Measurements from ENCODE around the gene GALNT7.
"Not testable (repeated sequence)": the region's sequence is repeated elsewhere in the genome, so short reads cannot be mapped to it uniquely, and the experiment has no call there.

GALNT7 gene, protein sequence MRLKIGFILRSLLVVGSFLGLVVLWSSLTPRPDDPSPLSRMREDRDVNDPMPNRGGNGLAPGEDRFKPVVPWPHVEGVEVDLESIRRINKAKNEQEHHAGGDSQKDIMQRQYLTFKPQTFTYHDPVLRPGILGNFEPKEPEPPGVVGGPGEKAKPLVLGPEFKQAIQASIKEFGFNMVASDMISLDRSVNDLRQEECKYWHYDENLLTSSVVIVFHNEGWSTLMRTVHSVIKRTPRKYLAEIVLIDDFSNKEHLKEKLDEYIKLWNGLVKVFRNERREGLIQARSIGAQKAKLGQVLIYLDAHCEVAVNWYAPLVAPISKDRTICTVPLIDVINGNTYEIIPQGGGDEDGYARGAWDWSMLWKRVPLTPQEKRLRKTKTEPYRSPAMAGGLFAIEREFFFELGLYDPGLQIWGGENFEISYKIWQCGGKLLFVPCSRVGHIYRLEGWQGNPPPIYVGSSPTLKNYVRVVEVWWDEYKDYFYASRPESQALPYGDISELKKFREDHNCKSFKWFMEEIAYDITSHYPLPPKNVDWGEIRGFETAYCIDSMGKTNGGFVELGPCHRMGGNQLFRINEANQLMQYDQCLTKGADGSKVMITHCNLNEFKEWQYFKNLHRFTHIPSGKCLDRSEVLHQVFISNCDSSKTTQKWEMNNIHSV

DNA sequence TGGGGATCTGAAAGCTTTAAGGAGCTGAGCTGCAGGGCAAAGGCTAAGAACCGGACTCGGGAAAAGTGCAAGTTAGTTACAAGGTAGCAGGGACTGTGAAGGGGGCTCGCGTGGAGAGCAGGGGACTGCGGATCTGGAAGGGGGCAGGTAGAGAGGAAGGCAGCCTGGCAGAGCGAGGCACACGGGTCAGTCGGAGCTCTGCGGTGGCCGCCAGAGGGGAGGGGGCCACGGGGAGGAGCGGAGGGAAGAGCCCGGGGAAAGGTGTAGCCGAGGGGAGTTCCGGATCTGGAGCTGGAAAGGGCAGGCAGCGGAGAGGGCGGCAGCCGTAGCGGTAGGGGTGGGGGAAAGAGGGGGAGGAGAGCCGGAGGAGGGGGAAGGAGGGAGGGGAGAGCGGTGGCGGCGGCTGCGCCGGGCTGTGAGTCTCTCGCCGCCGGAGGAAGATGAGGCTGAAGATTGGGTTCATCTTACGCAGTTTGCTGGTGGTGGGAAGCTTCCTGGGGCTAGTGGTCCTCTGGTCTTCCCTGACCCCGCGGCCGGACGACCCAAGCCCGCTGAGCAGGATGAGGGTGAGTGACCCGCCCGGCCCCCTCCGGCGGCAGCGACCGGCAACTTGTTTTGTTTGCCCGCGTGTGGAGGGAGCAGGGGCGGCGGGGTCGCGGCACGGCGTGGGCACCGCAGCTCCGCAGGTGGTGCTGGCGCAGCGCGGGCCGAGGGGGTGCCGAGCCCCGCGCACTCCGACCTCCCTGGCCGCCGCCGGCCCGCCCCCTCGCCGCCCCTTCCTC lies at the start of gene GALNT7:
TSS of gene GALNT7 (plus strand) at position 416 of the 782 bp plus-strand sequence. CDS start at position 441, 25 bp downstream.
- DNase-seq, result peak; percentile 54

DNA sequence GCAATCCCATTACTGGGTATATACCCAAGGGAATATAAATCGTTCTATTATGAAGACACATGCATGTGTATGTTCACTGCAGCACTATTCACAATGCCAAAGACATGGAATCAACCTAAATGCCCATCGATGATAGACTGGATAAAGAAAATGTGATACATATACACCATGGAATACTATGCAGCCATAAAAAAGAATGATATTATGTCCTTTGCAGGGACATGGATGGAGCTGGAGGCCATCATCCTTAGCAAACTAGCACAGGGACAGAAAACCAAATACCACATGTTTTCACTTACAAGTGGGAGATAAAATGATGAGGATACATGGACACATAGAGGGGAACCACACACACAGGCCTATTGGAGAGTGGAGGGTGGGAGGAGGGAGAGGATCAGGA lies 49.8 kb upstream of the GALNT7 start:
- DNase-seq, result not testable (repeated sequence)

DNA sequence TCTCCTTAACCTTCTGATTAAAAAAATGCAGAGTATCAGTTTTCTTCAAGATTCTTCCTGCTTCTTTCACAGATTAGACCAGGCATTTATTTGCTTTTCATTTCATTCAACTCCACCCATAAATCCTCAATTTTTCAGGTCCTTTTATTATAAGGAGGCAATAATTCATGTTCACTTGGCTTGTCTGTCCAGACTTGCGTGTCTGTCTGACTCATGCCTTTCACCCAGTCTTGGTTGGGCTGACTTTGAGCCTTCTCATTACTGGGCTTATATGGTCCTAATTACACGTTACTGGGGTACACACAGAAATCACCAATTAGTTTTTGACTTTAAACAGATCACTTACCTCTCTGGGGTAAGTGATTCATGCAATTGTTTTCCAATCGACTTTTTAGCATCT lies 48.8 kb upstream of the GALNT7 start:
- DNase-seq, result no peak

DNA sequence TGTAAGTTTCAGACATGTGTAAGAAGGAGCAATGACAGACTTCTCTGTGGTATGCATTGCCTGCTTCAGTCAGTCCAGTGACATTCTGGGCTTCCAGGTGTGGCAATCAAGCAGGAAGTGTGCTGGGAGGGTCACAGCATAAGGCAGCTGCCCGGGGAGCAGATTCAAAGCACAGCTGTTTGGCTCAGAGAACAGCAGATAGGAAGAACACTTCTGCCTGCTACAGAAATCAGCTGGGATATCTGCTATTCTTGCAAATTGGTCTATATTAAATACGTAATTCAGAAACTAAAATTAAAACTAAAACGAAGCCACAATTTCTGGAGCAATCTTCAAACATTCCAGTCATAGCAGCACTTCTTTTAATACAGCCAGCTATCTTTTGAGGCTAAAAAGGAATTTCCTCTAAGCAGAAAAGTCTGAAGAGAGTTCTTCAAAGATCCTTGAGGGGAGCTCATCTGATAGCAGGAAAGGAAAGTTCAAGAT lies 47.5 kb upstream of the GALNT7 start:
- no peak for DNase-seq

DNA sequence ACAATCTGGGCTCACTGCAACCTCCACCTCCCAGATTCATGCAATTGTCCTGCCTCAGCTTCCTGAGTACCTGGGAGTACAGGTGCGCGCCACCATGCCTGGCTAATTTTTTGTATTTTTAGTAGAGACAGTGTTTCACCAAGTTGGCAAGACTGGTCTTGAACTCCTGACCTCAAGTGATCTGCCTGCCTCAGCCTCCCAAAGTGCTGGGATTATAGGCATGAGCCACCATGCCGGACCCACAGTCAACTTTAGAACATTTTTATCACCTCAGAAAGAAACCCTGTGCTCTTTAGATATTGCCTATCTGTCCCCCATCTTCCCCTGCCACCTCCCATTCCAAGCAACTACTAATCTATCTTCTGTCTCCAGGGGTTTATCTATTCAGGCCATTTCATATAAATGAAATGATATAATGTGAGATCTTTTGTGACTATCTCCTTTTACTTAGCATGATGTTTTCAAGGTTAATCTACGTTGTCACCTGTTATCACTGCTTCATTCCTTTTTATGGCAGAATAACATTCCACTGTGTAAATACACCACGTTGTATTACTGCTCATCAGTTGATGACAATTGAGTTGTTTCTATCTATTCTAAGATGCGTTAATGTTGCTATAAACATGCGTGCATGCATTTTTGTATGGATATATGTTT lies 44.3 kb upstream of the GALNT7 start:
- no peak for DNase-seq

DNA sequence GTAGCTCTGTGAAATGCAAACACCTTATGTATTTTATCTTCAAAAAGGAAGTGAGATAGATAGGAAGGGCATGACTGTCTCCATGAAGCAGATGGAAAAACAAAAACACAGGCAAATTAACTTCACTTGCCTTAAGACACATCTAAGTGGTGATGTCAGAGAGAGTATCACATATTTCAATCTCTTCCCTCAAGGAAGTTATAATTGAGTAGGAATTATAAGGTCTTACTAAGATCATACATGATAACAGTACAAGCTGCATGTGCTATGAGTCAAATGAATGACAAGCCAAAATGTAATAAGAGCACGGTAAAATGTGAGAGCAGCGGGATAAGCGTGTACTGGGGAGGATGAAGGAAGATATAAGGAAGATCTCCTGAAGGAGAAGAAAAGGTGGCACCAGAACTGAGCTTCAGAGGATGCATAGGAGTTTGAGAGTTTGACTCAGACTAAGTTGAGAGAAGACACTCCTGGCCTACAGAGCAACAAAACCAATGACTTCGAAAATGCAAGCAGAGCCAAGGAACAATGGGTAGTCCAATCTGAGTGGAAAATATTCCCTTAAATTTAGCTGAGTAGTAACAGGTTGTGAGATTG lies 43.3 kb upstream of the GALNT7 start:
- no peak for DNase-seq

DNA sequence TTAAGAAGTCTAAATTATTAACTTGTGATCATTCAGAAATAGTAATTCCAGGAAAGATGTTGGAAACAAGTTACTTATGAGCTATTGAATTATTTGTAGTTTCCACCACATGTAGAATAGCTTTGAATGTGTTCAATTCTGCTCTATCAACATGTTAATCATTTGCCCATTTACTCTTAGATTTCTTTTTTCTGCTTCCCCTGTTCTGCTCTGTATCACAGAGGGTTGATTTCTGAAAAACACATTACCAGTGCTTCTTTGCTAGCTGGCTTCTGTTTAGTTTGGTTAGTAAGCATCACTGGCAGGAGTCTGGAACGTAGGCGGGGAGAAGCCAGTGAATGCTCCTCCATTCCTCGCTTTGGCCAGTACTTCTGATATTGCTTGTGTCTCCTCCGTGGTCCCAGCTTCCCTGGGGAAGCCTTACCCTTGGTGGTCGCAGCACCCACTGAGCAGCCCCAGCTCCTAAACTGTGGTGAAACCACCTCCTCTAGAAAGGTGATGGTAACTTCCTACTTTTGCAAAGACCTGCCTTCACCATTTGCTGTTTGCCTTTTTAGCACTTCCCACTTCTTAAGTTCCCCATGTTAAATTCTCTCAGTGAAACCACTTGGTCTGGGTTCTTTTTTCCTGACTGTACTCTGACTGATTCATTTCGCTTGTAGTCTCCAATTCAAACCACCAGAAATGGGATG lies 40.3 kb upstream of the GALNT7 start:
- DNase-seq, result no peak

DNA sequence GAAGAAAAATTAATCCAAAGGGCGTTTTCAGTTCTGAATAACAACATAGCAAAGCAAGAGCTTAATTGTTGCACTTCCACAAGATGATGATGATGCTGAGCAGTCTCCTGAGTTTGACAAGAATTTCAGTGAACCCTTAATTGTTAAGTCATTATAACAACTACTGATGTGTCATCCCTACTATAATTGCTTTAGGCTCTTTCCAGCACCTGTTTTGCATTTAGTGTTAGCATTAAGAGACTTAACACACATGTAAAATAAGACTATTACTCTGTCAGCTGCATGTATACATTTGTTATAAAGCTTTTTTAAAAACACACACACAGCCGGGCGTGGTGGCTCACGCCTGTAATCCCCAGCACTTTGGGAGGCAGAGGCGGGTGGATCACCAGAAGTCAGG lies 37.9 kb upstream of the GALNT7 start:
- no peak for DNase-seq

DNA sequence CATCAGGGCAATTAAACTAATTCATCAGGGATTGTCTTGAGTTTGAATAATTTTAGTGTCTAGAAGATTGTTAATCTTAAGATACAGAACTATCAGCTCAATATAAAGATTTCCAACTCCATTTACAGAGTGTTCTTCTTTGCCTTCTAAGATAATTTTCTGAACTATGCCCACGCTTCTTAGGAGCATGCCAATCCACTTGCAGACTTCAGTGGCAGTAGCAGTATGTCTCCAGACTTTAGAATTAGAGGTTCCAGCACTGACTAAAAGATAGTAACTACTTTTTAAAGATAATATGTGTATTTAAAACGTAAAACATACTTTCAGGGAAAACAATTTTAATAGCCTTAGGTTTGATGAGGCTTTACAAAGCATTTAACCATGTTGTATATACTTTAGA lies 34.2 kb upstream of the GALNT7 start:
- DNase-seq, result no peak

DNA sequence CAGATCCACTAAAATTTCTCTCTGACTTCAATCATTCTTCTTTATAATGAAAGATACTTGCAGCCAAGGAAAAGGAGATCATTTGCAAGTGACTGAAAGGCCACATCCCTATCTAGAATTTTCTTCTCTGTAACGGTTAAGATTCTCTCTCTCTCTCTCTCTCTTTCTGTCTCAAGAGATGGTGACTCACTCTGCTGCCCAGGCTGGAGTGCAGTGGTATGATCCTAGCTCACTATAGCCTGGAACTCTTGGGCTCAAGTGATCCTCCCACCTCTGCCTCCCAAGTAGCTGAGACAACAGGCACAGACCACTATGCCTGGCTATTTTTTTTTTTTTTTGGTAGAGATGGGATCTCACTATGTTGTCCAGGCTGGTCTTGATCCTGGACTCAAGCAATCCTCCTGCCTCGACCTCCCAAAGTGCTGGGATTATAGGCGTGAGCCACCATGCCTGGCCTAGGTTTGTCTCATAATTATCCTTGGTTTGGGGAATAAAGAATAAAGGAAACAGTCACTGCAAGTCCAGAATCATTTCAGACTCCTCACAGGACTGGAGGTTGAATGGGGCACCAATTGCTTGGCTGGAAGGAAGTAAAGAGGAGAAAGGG lies 33.3 kb upstream of the GALNT7 start:
- DNase-seq, result no peak

DNA sequence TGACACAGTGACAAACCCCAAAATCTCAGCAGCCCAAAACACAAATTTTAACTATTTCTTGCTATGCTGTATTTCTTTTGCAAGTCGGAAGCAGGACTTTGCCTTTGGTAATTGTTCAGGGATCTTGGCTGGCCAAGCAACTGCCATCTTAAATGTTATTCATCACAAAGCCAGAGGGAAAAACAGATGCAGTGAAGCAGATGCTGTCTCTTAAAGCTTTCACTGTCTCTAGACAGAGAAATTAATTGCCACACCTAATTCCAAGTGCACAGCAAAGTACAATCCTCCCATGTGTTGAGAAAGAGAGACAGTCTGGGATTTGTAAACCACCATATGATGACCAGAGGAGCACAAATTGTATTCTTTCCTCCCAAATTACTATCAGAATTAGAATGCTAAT lies 30.0 kb upstream of the GALNT7 start:
- DNase-seq, result no peak

DNA sequence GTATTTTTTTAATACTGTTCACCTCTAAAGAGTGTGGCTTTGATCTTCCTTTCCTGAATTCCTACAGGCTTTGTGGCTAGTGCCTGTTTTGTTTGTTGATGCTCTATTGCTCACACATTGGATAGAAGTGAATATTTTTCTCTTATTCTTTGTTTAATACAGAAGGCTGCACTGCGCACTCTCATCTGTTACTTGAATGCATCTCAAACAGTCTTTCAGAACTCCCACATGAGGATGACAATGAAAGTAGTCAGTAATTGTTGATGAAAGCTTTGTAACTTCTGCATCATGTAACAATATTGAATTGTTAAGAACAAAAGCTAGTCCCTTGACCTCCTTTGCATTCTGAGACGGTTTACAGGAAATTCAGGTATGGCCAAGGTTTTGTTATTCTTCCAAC lies 29.1 kb upstream of the GALNT7 start:
- no peak for DNase-seq

DNA sequence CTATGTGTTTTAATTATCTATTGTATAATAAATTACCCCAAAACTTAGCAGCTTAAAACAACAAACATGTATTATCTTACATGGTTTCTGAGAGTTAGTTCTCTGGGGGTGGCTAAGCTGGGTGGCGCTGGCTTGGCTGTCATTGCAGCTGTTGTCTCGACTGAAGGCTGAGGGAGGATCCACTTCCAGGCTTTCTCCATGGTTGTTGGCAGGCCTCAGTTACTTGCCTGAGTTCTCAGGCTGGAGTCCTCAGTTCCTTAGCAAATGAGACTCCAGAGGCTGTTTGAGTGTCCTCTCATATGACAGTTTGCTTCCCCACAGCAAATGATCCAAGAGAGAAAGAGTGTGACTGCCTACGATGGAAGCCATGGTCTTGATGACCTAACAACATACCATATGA lies 23.5 kb upstream of the GALNT7 start:
- no peak for DNase-seq

DNA sequence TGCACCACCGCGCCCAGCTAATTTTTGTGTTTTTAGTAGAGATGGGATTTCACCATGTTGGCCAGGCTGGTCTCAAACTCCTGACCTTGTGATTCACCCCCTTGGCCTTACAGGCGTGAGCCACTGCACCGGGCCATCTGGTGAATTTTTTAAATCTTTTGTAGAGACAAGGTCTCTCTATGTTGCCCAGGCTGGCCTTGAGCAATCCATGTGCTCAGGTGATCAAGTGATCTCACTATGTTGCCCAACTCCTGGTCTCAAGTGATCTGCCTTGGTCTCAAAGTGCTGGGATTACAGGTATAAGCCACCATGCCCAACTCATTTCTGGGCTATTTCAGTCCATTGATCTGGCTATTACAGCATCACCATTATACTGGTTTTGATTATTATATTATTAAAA lies 22.2 kb upstream of the GALNT7 start:
- DNase-seq, result no peak

DNA sequence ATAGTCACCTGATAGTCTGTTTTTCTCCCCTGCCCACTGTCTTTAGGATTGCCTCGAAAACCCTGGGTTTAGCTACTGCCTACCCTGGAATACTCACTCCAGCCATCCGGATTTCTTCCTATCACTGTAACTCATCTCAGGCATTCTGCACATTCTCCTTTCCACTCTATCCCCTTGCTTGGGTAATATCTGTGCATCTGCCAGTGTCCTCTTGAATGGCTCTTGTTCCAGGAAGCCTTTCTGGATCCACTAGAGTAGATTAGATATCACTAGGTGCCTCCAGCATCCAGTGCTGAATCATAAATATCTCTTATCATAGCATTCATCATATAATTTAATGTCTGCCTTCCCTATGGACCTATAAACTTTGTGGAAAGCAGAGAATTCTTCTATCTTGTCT lies 17.1 kb upstream of the GALNT7 start:
- DNase-seq, result no peak

DNA sequence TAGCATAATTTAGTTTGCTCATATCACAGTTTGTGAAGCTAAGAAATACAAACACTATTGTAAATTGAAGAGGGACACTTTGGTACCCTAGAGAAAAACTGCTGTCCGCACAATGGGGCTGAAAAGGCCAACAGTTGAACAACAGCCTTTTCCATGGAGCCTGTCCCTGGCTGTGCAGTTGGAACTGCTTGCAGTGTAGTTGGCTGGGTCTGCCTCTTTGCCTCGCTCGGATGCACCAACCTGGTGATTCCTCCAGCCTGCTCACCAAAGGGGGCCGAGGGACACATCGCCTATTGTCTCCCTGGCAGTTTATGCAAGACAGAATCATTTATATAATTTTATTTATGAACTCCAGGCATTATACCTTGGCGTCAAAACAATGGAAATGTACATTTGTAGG lies 16.5 kb upstream of the GALNT7 start:
- DNase-seq, result no peak

DNA sequence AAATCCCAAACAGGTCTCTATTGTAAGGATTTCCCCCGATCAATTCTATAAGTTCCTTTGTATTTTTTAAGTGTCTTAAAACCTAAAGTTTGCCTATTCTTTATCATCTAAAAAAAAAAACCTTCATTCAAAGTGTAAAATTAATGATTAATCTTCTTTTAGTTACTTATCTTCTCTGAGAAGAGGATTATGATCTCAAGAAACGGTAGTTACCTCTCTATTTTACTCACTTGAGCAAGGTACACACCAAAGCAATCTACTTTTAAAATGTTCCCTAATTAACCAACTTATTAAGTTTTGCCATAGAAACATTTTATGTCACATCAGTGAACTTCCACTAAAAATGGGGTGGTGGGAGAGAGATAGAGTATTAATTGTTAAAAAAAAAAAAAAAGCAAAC lies 15.2 kb upstream of the GALNT7 start:
- no peak for DNase-seq

DNA sequence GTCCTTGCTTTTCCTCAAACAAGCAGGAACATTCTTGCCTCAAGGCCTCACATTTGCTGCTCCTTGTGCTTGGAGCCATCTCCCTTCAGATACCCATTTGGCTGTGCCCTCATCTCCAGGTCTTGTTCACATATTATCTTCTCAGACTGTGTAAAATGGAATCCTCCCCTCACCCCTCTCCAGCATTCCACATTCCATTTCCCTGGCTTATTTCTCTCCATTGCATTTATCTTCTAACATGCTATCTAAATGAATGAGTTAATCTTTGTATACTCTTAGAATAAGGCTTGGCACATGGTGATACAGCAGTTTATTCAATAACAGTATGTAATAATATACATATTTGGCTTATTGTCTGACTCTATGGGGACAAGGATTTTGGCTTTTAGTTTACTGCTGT lies 8.8 kb upstream of the GALNT7 start:
- DNase-seq, result no peak

DNA sequence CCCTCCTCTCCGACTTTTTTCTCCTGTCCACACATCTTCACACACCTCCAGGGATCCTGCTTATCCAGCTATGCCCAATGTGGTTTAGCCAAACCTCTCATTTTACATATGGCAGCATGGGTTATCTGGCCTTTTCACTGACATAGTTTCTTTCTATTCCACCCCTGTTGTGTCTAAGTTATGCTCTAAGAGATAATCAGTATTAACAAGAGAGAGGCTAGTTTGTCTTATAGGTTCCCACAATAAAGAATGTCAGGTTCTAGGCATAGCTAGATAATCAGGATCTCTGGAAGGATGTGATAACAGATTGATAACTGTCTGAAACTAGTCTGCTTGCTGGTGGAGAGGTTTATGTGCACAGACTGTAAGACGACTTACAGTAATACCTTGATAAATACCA lies 7.7 kb upstream of the GALNT7 start:
- DNase-seq, result no peak

DNA sequence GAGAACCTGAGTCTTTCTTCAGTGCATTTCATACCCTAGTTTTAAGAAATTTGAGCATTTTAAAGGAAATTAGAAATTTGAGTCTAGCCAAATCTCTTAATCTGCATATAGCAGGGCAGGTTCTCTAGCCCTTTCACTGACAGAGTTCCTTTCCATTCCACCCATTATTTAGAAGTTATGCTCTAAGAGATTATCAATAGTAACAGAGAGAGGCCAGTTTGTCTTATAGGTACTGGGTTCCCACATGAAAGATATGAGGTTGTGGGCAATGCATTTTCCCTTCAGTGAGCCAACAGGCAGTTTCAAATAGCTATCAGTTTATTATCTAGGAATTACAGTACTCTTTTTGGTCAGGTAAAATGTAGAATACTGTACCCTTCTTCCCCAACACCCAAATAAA lies 7.3 kb upstream of the GALNT7 start:
- no peak for DNase-seq

DNA sequence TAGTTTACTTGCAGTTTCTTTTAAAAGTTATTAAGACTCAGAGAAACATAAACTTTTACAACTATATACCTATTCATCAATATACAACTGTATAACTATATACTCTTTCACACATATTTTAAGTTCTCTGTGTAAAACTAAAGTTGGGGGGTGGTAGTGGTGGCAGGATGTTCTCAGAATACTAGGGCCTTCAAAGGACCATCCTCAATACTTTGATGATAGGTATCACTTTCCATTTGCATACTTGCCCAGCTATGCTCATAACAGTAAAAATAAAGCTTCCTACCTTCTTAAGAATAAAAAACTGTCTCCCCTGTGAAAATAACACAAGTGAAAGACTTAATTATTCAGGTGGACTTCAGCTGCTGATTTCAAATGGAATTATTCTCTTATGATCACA lies 2.9 kb upstream of the GALNT7 start:
- no peak for DNase-seq

DNA sequence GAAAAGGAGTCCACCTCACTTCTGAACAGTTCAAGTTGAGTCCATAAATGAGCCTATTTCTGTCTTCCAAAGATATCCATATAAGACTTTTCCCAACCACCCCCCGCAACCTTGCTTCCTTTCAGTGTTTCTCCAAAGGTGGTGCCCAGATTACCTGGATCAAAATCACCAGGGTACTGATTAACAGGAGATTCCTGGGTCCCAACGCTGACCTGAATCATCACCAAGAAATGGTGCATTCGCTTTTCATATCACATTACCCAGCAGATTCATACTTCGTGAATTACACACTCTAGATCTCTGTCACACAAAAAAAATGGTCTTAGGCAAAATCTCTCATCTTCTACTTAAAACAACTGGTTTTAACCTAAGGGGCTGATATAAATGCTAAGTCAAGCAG lies 2.1 kb upstream of the GALNT7 start:
- DNase-seq, result no peak

Measured in CD4-positive, alpha-beta T cell treated with Interferon gamma for 1 hour (primary cell).